ENCODE data around the gene ROBO3. TPM values are rescaled to one million over a fixed set of nuclear protein-coding genes. Genes with fewer than 3 reads are reported as not detected.

ROBO3 gene
- total and polyA plus RNA-seq, 10 of the 15 experiments (the other 5 are each of a cell fraction or from before 2014, with no cell fraction given), result 0.10 to 0.63 (median 0.31) TPM; not detected in 2

DNA sequence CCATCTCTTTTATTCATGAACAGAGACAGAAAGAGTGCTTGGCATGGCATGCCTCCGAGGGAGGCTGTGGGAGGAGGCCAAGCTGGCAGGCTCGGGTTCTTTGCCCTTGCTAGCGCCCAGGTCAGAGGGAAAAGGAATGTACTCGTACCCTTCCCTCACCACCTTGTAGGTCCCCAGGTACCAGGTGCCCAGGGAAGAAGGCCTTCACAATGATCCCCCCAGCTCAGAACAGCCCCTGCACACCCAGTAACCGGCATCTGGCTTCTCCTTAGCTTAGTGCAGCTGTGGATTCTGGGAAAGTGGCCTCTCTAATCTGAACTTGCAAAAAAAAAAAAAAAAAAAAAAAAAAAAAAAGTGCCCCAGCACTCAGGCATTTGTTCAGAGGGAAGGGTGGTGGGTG is 55.1 kb downstream of the ROBO3 start:
- no peak overlapping the region for H2AFZ ChIP-seq (ENCODE audit: control insufficient read depth, low read depth, low read length)
- H3K27ac ChIP-seq (ENCODE audit: control insufficient read depth, insufficient read depth), result no peak overlapping the region

More for the DNA sequence above, 55.1 kb downstream of the ROBO3 start:
- no peak overlapping the region for H3K4me2 ChIP-seq (ENCODE audit: control insufficient read depth, insufficient read depth)
- no peak overlapping the region for H3K9ac ChIP-seq (ENCODE audit: control insufficient read depth, insufficient read depth, low read length)
- ChIA-PET RAD21 (ENCODE audit: unreplicated experiment) (no interaction called here), POLR2A (no interaction called here), CTCF (no interaction called here), SMC1A (ENCODE audit: uncharacterized antibody, unreplicated experiment) (interaction anchor here (0.6 kb wide), 1 partner anchor 153 kb away, joined by 3 read pairs; no protein-coding TSS in a partner anchor)
- DNase-seq (ENCODE audit: low read depth, low spot score), result no peak
- peaks cover 0 to 2% of the 10 kb centered on the region in 2 experiments; a peak in 1 of 4 replicates for H3K27me3 ChIP-seq (replicated peaks in 1 of 2; ENCODE audit: control insufficient read depth in 2 of 2, insufficient read depth in 2 of 2, low read length in 1 of 2)
- no peak for FAIRE-seq
- intact Hi-C loops (cut with micrococcal nuclease; ENCODE audit: unreplicated experiment), result no loop called here
- in situ Hi-C loops (cut with MboI), result no loop called here
- ATAC-seq, result no peak
- BruUV-seq (replicated peaks), result no TSS peak
- no peaks in the 10 kb centered on the region for H3K79me2 ChIP-seq (ENCODE audit: control insufficient read depth, insufficient read depth, low read length)
- no peaks in the 10 kb centered on the region for H4K20me1 ChIP-seq (ENCODE audit: control insufficient read depth, insufficient read depth)
- no peaks in the 10 kb centered on the region for H3K36me3 ChIP-seq (ENCODE audit: control insufficient read depth in 2 of 2, insufficient read depth in 2 of 2, low read length in 1 of 2)
- TF ChIP-seq, protein P1, sequence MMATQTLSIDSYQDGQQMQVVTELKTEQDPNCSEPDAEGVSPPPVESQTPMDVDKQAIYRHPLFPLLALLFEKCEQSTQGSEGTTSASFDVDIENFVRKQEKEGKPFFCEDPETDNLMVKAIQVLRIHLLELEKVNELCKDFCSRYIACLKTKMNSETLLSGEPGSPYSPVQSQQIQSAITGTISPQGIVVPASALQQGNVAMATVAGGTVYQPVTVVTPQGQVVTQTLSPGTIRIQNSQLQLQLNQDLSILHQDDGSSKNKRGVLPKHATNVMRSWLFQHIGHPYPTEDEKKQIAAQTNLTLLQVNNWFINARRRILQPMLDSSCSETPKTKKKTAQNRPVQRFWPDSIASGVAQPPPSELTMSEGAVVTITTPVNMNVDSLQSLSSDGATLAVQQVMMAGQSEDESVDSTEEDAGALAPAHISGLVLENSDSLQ (IDR thresholded peaks at IDR 0.05), result no peak
- TF ChIP-seq, protein P2, sequence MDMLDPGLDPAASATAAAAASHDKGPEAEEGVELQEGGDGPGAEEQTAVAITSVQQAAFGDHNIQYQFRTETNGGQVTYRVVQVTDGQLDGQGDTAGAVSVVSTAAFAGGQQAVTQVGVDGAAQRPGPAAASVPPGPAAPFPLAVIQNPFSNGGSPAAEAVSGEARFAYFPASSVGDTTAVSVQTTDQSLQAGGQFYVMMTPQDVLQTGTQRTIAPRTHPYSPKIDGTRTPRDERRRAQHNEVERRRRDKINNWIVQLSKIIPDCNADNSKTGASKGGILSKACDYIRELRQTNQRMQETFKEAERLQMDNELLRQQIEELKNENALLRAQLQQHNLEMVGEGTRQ (IDR thresholded peaks at IDR 0.05; ENCODE audit: borderline replicate concordance, low read depth, low read length), result no peak
- TF ChIP-seq SMC3 (IDR thresholded peaks at IDR 0.05; ENCODE audit: borderline replicate concordance, low read length) (no peak), SUPT20H (IDR thresholded peaks at IDR 0.05; ENCODE audit: borderline replicate concordance, control insufficient read depth, low read depth, low read length) (no peak), SKIL (IDR thresholded peaks at IDR 0.05; ENCODE audit: low read depth, poor library complexity, severe bottlenecking) (no peak), RAD21 (IDR thresholded peaks at IDR 0.05; ENCODE audit: insufficient read depth, low read depth, low read length) (no peak), ZNF217 (IDR thresholded peaks at IDR 0.05) (no peak), GABPA (IDR thresholded peaks at IDR 0.05; ENCODE audit: low read depth) (no peak), MYC (IDR thresholded peaks at IDR 0.05; ENCODE audit: insufficient read depth, insufficient read length, insufficient replicate concordance, low read length, severe bottlenecking) (no peak), BRCA1 (IDR thresholded peaks at IDR 0.05; ENCODE audit: low read depth, low read length) (no peak), POLR2AphosphoS5 (IDR thresholded peaks at IDR 0.05; ENCODE audit: low read length) (no peak), EP300 (IDR thresholded peaks at IDR 0.05; ENCODE audit: borderline replicate concordance in 1 of 2, control insufficient read depth in 1 of 2, low read depth in 2 of 2, low read length in 2 of 2) (no peak), TAF1 (IDR thresholded peaks at IDR 0.05; ENCODE audit: borderline replicate concordance, low read depth, low read length) (no peak), CREB1 (IDR thresholded peaks at IDR 0.05; ENCODE audit: low read depth) (no peak), SIN3A (IDR thresholded peaks at IDR 0.05; ENCODE audit: low read depth, low read length) (no peak)
- H3K4me3 ChIP-seq, result no peak overlapping the region
- H3K9me3 ChIP-seq (replicated peaks; ENCODE audit: control insufficient read depth, insufficient read depth, low read length), result no peaks in the 10 kb centered on the region
- WGBS (ENCODE audit: insufficient coverage, insufficient replicate concordance, low lambda C conversion rate, missing lambda C conversion rate), result 62% methylated on average over 5 of the region's 5 CpGs
- H3K4me1 ChIP-seq (ENCODE audit: control insufficient read depth, insufficient read depth, low read length), result no peaks in the 10 kb centered on the region
